ENCODE measurements around the gene CDC7. TPM values are rescaled to one million over a fixed set of nuclear protein-coding genes. Genes with fewer than 3 reads are reported as not detected.
"Not testable (repeated sequence)": the region's sequence is repeated elsewhere in the genome, so short reads cannot be mapped to it uniquely, and the experiment has no call there.

The CDC7 gene
- 2.7 TPM for total RNA-seq

GRCh38 chr1:91500756-91501522 is at the start of gene CDC7:
Gene CDC7, plus strand, starts transcription at chr1:91500851. Its CDS starts 866 bp downstream, at chr1:91501717.
- Histone ChIP-seq H3K9me3 (no peaks in the 10 kb centered on the region), H3K27me3 (no peaks in the 10 kb centered on the region), H3K27ac (peak within 1 kb of the TSS; percentile 68 to 78), H3K4me3 (peak within 1 kb of the TSS; percentile 61 to 82), H3K36me3 (no peaks in the 10 kb centered on the region), H3K4me1 (no peaks in the 10 kb centered on the region)
- TF ChIP-seq CTCF (IDR thresholded peaks at IDR 0.05): peak in 1 of 3 experiments; percentile 26
- intact Hi-C loops (cut with DNase I): loop anchor here (2.0 to 10.0 kb wide), 3 partner anchors 219 to 798 kb away; partner anchors contain the start of genes BTBD8, GLMN and RPAP2
- peak; percentile 29 to 94 for DNase-seq (ENCODE audit: low spot score in 2 of 2)

- Histone ChIP-seq H3K9me3 (no peaks in the 10 kb centered on the region), H3K4me3 (no peak overlapping the region), H3K36me3 (no peaks in the 10 kb centered on the region), H3K27ac (no peak overlapping the region), H3K27me3 (no peaks in the 10 kb centered on the region), H3K4me1 (no peaks in the 10 kb centered on the region)
- intact Hi-C loops (cut with DNase I): no loop called here
- no peak for TF ChIP-seq CTCF (IDR thresholded peaks at IDR 0.05)
- no peak for DNase-seq (ENCODE audit: low spot score in 2 of 2)
These were observed 46.5 kb upstream of the CDC7 start for GRCh38 chr1:91454136-91454535.

- Histone ChIP-seq H3K27me3 (no peaks in the 10 kb centered on the region), H3K4me3 (no peak overlapping the region), H3K27ac (no peak overlapping the region), H3K36me3 (no peaks in the 10 kb centered on the region), H3K9me3 (no peaks in the 10 kb centered on the region), H3K4me1 (no peaks in the 10 kb centered on the region)
- no peak for DNase-seq (ENCODE audit: low spot score in 2 of 2)
- intact Hi-C loops (cut with DNase I): no loop called here
- TF ChIP-seq CTCF (IDR thresholded peaks at IDR 0.05): no peak
These were observed 45.3 kb upstream of the CDC7 start for GRCh38 chr1:91455334-91455733.

GRCh38 chr1:91455896-91456295 is 44.8 kb upstream of the CDC7 start:
- no peaks in the 10 kb centered on the region for H3K9me3 ChIP-seq
- no peak overlapping the region for H3K27ac ChIP-seq
- DNase-seq (ENCODE audit: low spot score in 2 of 2): no peak
- no peak overlapping the region for H3K4me3 ChIP-seq
- no peak for TF ChIP-seq CTCF (IDR thresholded peaks at IDR 0.05)
- no peaks in the 10 kb centered on the region for H3K36me3 ChIP-seq
- intact Hi-C loops (cut with DNase I): no loop called here
- H3K4me1 ChIP-seq: no peaks in the 10 kb centered on the region
- H3K27me3 ChIP-seq: no peaks in the 10 kb centered on the region

GRCh38 chr1:91465350-91465749 is 35.3 kb upstream of the CDC7 start:
- not testable (repeated sequence) for H3K36me3 ChIP-seq

GRCh38 chr1:91476533-91477217 is 24.0 kb upstream of the CDC7 start:
- no peak for DNase-seq (ENCODE audit: low spot score in 2 of 2)
- no peaks in the 10 kb centered on the region for H3K4me1 ChIP-seq
- H3K36me3 ChIP-seq: no peaks in the 10 kb centered on the region
- intact Hi-C loops (cut with DNase I): no loop called here
- H3K27ac ChIP-seq: no peak overlapping the region
- H3K9me3 ChIP-seq: no peaks in the 10 kb centered on the region
- TF ChIP-seq CTCF (IDR thresholded peaks at IDR 0.05): no peak
- H3K27me3 ChIP-seq: no peaks in the 10 kb centered on the region
- no peak overlapping the region for H3K4me3 ChIP-seq

More at GRCh38 chr1:91465350-91465749, 35.3 kb upstream of the CDC7 start:
- DNase-seq (ENCODE audit: low spot score in 2 of 2); H3K27ac ChIP-seq; H3K4me1 ChIP-seq; H3K27me3 ChIP-seq; intact Hi-C loops (cut with DNase I); H3K4me3 ChIP-seq: not testable (repeated sequence)
- H3K9me3 ChIP-seq: peaks cover 0 to 12% of the 10 kb centered on the region in 2 donors

Measured in ascending aorta (tissue), 2 donors.